Lower leg skin (tissue), 3 donors: ENCODE results near the gene SLC45A3.

Source experiments
- POLR2A ChIP-seq, 2 donors: fragments of 450-650 bp; IDR thresholded peaks; one replicate each; pipeline ENCODE4 v1.6.1; 2016 to 2017; ENCODE audit warnings: antibody characterized with exemption in 2 of 2, mild to moderate bottlenecking in 1 of 2, moderate library complexity in 1 of 2
- TF ChIP-seq, protein P1 (sequence below), 3 donors: fragments of 450-650 bp; IDR thresholded peaks; one replicate each; pipeline ENCODE4 v1.5.1; 2016; ENCODE audit warnings: antibody characterized with exemption in 3 of 3, mild to moderate bottlenecking in 3 of 3, moderate library complexity in 2 of 3

- no peak for TF ChIP-seq POLR2A (IDR thresholded peaks at IDR 0.05)
- TF ChIP-seq, protein P1, sequence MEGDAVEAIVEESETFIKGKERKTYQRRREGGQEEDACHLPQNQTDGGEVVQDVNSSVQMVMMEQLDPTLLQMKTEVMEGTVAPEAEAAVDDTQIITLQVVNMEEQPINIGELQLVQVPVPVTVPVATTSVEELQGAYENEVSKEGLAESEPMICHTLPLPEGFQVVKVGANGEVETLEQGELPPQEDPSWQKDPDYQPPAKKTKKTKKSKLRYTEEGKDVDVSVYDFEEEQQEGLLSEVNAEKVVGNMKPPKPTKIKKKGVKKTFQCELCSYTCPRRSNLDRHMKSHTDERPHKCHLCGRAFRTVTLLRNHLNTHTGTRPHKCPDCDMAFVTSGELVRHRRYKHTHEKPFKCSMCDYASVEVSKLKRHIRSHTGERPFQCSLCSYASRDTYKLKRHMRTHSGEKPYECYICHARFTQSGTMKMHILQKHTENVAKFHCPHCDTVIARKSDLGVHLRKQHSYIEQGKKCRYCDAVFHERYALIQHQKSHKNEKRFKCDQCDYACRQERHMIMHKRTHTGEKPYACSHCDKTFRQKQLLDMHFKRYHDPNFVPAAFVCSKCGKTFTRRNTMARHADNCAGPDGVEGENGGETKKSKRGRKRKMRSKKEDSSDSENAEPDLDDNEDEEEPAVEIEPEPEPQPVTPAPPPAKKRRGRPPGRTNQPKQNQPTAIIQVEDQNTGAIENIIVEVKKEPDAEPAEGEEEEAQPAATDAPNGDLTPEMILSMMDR (IDR thresholded peaks at IDR 0.05) = no peak
Observed at GRCh38 chr1:205672395-205672889, 7.9 kb downstream of the SLC45A3 start.
